Keratinocyte (primary cell): ENCODE data around the gene FARP1. TPM values are rescaled to one million over a fixed set of nuclear protein-coding genes. Genes with fewer than 3 reads are reported as not detected.
A peak's percentile ranks its signal among the peaks of the same experiment; 100 is the strongest.

ENCODE experiments used
- DNase-seq: peaks from one replicate; pipeline ENCODE4 v3.0.0-alpha.2; 2011; ENCODE audit warnings: low read depth, missing footprints, low spot score
- FAIRE-seq: peaks from 2 replicates; lab custom pipeline; 2011; peaks lifted over from hg19 to GRCh38; lab: Jason Lieb, UNC
- H2AFZ ChIP-seq: 2 replicates; pipeline ENCODE4 v1.6.0; 2012; ENCODE audit warnings: low read length, control low read depth, inconsistent platforms; ENCODE audit not compliant: control insufficient read depth
- H3K27ac ChIP-seq: 2 replicates; pipeline ENCODE4 v1.5.1; 2011; ENCODE audit warnings: low read length; ENCODE audit not compliant: control insufficient read depth, insufficient read depth
- H3K27me3 ChIP-seq: 3 replicates; pipeline ENCODE4 v1.6.0; 2011; ENCODE audit warnings: low read length; ENCODE audit not compliant: control insufficient read depth, insufficient read depth; ENCODE audit errors: extremely low read depth
- H3K36me3 ChIP-seq, 2 experiments: 2 replicates in 1 of 2; 3 replicates in 1 of 2; pipeline ENCODE4 v1.5.1; 2011; ENCODE audit warnings: low read length in 2 of 2, mild to moderate bottlenecking in 1 of 2; ENCODE audit not compliant: control insufficient read depth in 2 of 2, insufficient read depth in 2 of 2; ENCODE audit errors: extremely low read depth in 1 of 2
- H3K4me1 ChIP-seq: 3 replicates; pipeline ENCODE4 v1.5.1; 2011; ENCODE audit warnings: low read length; ENCODE audit not compliant: control insufficient read depth, insufficient read depth; ENCODE audit errors: extremely low read depth
- H3K4me2 ChIP-seq: 3 replicates; pipeline ENCODE4 v1.6.0; 2011; ENCODE audit warnings: low read depth, low read length; ENCODE audit not compliant: control insufficient read depth, insufficient read depth; ENCODE audit errors: extremely low read depth
- H3K4me3 ChIP-seq, 3 experiments: fragments of 200-600 bp in 1 of 3; sonication (generic) in 1 of 3; 2 replicates in 2 of 3; 3 replicates in 1 of 3; pipeline ENCODE4 v1.5.1; 2011 to 2016; ENCODE audit warnings: low read length in 3 of 3, mild to moderate bottlenecking in 3 of 3, control low read depth in 2 of 3, inconsistent platforms in 1 of 3, low read depth in 1 of 3, mixed read lengths in 1 of 3, mixed run types in 1 of 3, moderate library complexity in 1 of 3; ENCODE audit not compliant: control insufficient read depth in 2 of 3, insufficient read depth in 2 of 3; ENCODE audit errors: extremely low read depth in 1 of 3
- H3K79me2 ChIP-seq: 2 replicates; pipeline ENCODE4 v1.6.0; 2012; ENCODE audit warnings: low read length; ENCODE audit not compliant: control insufficient read depth, insufficient read depth
- H3K9ac ChIP-seq: 3 replicates; pipeline ENCODE4 v1.6.0; 2011; ENCODE audit warnings: low read length; ENCODE audit not compliant: control insufficient read depth, insufficient read depth; ENCODE audit errors: extremely low read depth
- H3K9me1 ChIP-seq: 3 replicates; pipeline ENCODE4 v1.6.0; 2011; ENCODE audit warnings: low read length; ENCODE audit not compliant: control insufficient read depth, insufficient read depth; ENCODE audit errors: extremely low read depth
- H3K9me3 ChIP-seq: 2 replicates; pipeline ENCODE4 v1.5.1; 2012; ENCODE audit warnings: low read depth, low read length; ENCODE audit not compliant: control insufficient read depth
- H4K20me1 ChIP-seq: 3 replicates; pipeline ENCODE4 v1.6.0; 2011; ENCODE audit warnings: low read length; ENCODE audit not compliant: control insufficient read depth, insufficient read depth; ENCODE audit errors: extremely low read depth
- EZH2 ChIP-seq: IDR thresholded peaks from one replicate; pipeline ENCODE4 v1.6.1; 2012; ENCODE audit warnings: inconsistent platforms, mild to moderate bottlenecking, low read length, moderate library complexity
- dilution Hi-C: fragments of 300-500 bp; cut with MboI; formaldehyde crosslinking; loops from one replicate; pipeline ENCODE4 v1.7.0; 2020; ENCODE audit warnings: low sequenced_read_pairs; ENCODE audit not compliant: extremely low pct_ligation_motif_present
- polyA plus RNA-seq, 5 experiments: library from polyadenylated mRNA; depleted of rRNA in 3 of 5; stranded (reverse) in 3 of 5; stranded (forward) in 1 of 5; unstranded in 1 of 5; fragments of >200 nt; gene quantifications; 1 replicate in 1 of 5; 2 replicates in 3 of 5; 3 replicates in 1 of 5; pipeline versions ENCODE4 v1.2.1 to v1.2.3, GENCODE V29; 2011 to 2012; ENCODE audit warnings: missing spikeins in 2 of 5, low read depth in 1 of 5, low replicate concordance in 1 of 5
- TF ChIP-seq, protein P1 (sequence below), 3 experiments: IDR thresholded peaks in 1 of 3; conservative IDR thresholded peaks in 1 of 3; optimal IDR thresholded peaks in 1 of 3; 2 replicates in 2 of 3; 3 replicates in 1 of 3; pipeline versions ENCODE3 to v1.5.1; 2011; ENCODE audit warnings: low read length in 3 of 3, mild to moderate bottlenecking in 3 of 3, moderate library complexity in 2 of 3, control low read depth in 1 of 3, inconsistent platforms in 1 of 3; ENCODE audit not compliant: insufficient read depth in 2 of 3; ENCODE audit errors: extremely low read depth in 1 of 3

The FARP1 gene
- polyA plus RNA-seq, 1 donor (not counting 4 experiments of a cell fraction or from before 2014, with no cell fraction given), result 10.3 TPM

DNA sequence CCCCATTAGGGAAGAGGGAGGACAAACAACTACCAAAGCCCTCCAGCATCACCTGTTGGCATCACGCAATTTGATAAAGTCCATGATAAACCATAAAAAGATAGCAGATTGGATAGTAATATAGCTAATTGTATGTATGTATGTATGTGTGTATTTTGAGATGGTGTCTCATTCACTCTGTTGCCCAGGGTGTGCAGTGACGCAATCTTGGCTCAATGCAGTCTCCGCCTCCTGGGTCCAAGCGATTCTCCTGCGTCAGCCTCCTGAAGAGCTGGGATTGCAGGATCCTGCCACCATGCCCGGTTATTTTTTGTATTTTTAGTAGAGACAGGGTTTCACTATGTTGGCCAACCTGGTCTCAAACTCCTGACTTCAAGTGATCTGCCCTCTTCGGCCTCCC is 108.8 kb downstream of the FARP1 start:
- H3K36me3 ChIP-seq, result no peaks in the 10 kb centered on the region
- FAIRE-seq (no peak), DNase-seq (no peak)
- dilution Hi-C loops, result no loop called here
- no peak overlapping the region for H3K4me3 ChIP-seq
- no peak overlapping the region for H3K27ac ChIP-seq
- H2AFZ ChIP-seq, result no peak overlapping the region
- peaks cover 4% of the 10 kb centered on the region for H3K4me1 ChIP-seq
- no peaks in the 10 kb centered on the region for H4K20me1 ChIP-seq
- TF ChIP-seq EZH2, result no peak
- TF ChIP-seq, protein P1, sequence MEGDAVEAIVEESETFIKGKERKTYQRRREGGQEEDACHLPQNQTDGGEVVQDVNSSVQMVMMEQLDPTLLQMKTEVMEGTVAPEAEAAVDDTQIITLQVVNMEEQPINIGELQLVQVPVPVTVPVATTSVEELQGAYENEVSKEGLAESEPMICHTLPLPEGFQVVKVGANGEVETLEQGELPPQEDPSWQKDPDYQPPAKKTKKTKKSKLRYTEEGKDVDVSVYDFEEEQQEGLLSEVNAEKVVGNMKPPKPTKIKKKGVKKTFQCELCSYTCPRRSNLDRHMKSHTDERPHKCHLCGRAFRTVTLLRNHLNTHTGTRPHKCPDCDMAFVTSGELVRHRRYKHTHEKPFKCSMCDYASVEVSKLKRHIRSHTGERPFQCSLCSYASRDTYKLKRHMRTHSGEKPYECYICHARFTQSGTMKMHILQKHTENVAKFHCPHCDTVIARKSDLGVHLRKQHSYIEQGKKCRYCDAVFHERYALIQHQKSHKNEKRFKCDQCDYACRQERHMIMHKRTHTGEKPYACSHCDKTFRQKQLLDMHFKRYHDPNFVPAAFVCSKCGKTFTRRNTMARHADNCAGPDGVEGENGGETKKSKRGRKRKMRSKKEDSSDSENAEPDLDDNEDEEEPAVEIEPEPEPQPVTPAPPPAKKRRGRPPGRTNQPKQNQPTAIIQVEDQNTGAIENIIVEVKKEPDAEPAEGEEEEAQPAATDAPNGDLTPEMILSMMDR (optimal IDR thresholded peaks at IDR 0.05 in 1 of 3, IDR thresholded peaks at IDR 0.05 in 1 of 3, conservative IDR thresholded peaks at IDR 0.05 in 1 of 3; ENCODE audit: extremely low read depth in 1 of 3, insufficient read depth in 2 of 3, low read length in 3 of 3), result no peak
- no peaks in the 10 kb centered on the region for H3K9me3 ChIP-seq
- H3K79me2 ChIP-seq, result no peaks in the 10 kb centered on the region
- no peak overlapping the region for H3K4me2 ChIP-seq
- H3K9ac ChIP-seq, result no peak overlapping the region
- H3K27me3 ChIP-seq, result no peaks in the 10 kb centered on the region
- H3K9me1 ChIP-seq, result no peaks in the 10 kb centered on the region

DNA sequence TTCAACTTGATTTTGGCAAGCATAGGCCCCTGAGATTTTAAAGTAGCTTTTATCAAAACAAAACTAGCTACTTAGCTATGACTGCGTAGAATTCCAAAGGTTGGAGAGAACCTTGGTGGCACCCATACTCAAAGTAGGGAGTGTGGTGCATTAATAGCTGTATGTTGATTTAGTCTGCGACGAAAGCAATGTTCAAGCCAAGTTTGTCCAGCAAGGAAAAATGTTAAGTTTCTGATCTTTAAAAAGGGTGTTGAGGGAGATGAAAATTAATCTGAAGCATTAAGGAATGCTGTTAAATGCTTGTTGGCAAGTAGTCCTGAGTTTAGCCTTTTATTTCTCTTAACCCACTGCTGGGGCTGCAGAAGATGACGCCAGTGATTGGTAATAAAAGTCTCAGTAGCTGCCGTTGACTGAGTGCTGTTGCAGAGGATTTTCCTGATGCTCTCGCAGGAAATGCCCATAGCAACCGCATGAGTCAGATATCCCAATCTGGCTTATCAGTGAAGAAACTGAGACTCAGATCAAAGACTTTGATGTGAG is 110.1 kb downstream of the FARP1 start:
- Histone ChIP-seq H3K27ac (no peak overlapping the region), H4K20me1 (no peaks in the 10 kb centered on the region), H3K9me3 (no peaks in the 10 kb centered on the region), H3K4me3 (no peak overlapping the region), H3K36me3 (no peaks in the 10 kb centered on the region), H3K4me1 (peaks cover 4% of the 10 kb centered on the region), H3K9me1 (no peaks in the 10 kb centered on the region), H2AFZ (no peak overlapping the region), H3K4me2 (no peak overlapping the region), H3K27me3 (no peaks in the 10 kb centered on the region), H3K79me2 (no peaks in the 10 kb centered on the region), H3K9ac (no peak overlapping the region)
- dilution Hi-C loops, result no loop called here
- DNase-seq (no peak), FAIRE-seq (peak; percentile 5)
- no peak for TF ChIP-seq EZH2
- TF ChIP-seq, protein P1 (optimal IDR thresholded peaks at IDR 0.05 in 1 of 3, IDR thresholded peaks at IDR 0.05 in 1 of 3, conservative IDR thresholded peaks at IDR 0.05 in 1 of 3; ENCODE audit: extremely low read depth in 1 of 3, insufficient read depth in 2 of 3, low read length in 3 of 3), result no peak
